HepG2 (cell line): ENCODE results near the gene GGACT. TPM values are rescaled to one million over a fixed set of nuclear protein-coding genes. Genes with fewer than 3 reads are reported as not detected.

Source experiments
- ATAC-seq: fragments of 200-7000 bp; cut with Tn5 transposase; 3 replicates; pipeline ENCODE4 v1.9.1; 2020; ENCODE audit warnings: mild to moderate bottlenecking, moderate library complexity
- BruUV-seq: library from RNA; stranded (reverse); fragments of 400-500 nt; replicated peaks from 2 replicates; lab custom pipeline; 2021; lab: Mats Ljungman, UMichigan
- CTCF ChIA-PET: fragments of 300-600 bp; formaldehyde crosslinking; extraction: SDS; loops from one replicate; lab custom pipeline; 2021; ENCODE audit warnings: low total read pairs, inconsistent platforms, low intra/inter-chr PET ratio; lab: Yijun Ruan, JAX
- POLR2A ChIA-PET: fragments of 350-600 bp; sonication (Branson Sonifier 250); formaldehyde crosslinking; loops from one replicate; lab custom pipeline; 2020; ENCODE audit warnings: antibody characterized with exemption, inconsistent platforms; lab: Yijun Ruan, JAX
- DNase-seq: peaks from one replicate; pipeline ENCODE4 v3.0.0-alpha.2; 2015; ENCODE audit warnings: low spot score
- FAIRE-seq: peaks from 3 replicates; lab custom pipeline; 2011; peaks lifted over from hg19 to GRCh38; lab: Jason Lieb, UNC
- H2AFZ ChIP-seq: one replicate; pipeline ENCODE4 v1.6.1; 2011; ENCODE audit warnings: low read length, inconsistent platforms
- H3K27ac ChIP-seq: fragments of 300-600 bp; 3 replicates; pipeline ENCODE4 v1.8.0; 2011; ENCODE audit warnings: mixed run types, mild to moderate bottlenecking, mixed read lengths, low read length, inconsistent platforms; ENCODE audit not compliant: insufficient read depth; ENCODE audit errors: extremely low read length
- H3K27me3 ChIP-seq, 2 experiments: fragments of 200-600 bp in 1 of 2; 2 replicates in 1 of 2; 3 replicates in 1 of 2; pipeline versions ENCODE4 v1.6.0 to v1.8.0; 2011; ENCODE audit warnings: low read length in 2 of 2, mild to moderate bottlenecking in 2 of 2, moderate library complexity in 2 of 2, inconsistent platforms in 1 of 2; ENCODE audit not compliant: insufficient read depth in 2 of 2, control insufficient read depth in 1 of 2
- H3K36me3 ChIP-seq, 2 experiments: fragments of 200-600 bp in 1 of 2; replicated peaks in 1 of 2; 2 replicates in 1 of 2; 3 replicates in 1 of 2; pipeline versions ENCODE4 v1.5.1 to v1.8.0; 2011; ENCODE audit warnings: low read length in 2 of 2, inconsistent platforms in 1 of 2; ENCODE audit not compliant: insufficient read depth in 2 of 2, control insufficient read depth in 1 of 2
- H3K4me1 ChIP-seq: 2 replicates; pipeline ENCODE4 v1.5.1; 2012; ENCODE audit warnings: low read length, inconsistent platforms; ENCODE audit not compliant: insufficient read depth
- H3K4me2 ChIP-seq: 2 replicates; pipeline ENCODE4 v1.6.0; 2011; ENCODE audit warnings: low read depth, low read length, inconsistent platforms
- H3K4me3 ChIP-seq, 3 experiments: fragments of 200-600 bp in 1 of 3; sonication (generic), shearing (Covaris generic) in 1 of 3; replicated peaks in 1 of 3; 2 replicates each; pipeline ENCODE4 v1.5.1; 2011 to 2016; ENCODE audit warnings: low read length in 3 of 3, inconsistent platforms in 2 of 3, low read depth in 2 of 3, mild to moderate bottlenecking in 2 of 3, control low read depth in 1 of 3, mixed read lengths in 1 of 3; ENCODE audit not compliant: insufficient read depth in 1 of 3
- H3K79me2 ChIP-seq: one replicate; pipeline ENCODE4 v1.6.1; 2011; ENCODE audit warnings: low read length, inconsistent platforms; ENCODE audit not compliant: insufficient read depth
- H3K9ac ChIP-seq: 2 replicates; pipeline ENCODE4 v1.6.0; 2011; ENCODE audit warnings: mild to moderate bottlenecking, low read depth, low read length, inconsistent platforms; ENCODE audit not compliant: insufficient read depth
- H3K9me3 ChIP-seq: 2 replicates; pipeline ENCODE4 v1.5.1; 2012; ENCODE audit warnings: mild to moderate bottlenecking, low read length
- H4K20me1 ChIP-seq: 2 replicates; pipeline ENCODE4 v1.6.0; 2011; ENCODE audit warnings: inconsistent platforms, mild to moderate bottlenecking, low read length, moderate library complexity; ENCODE audit not compliant: insufficient read depth
- CREM ChIP-seq, 2 experiments: sonication (generic) in 1 of 2; formaldehyde crosslinking in 1 of 2; IDR thresholded peaks; 2 replicates each; pipeline versions ENCODE4 v1.4.0 to v1.6.1; 2016 to 2020; ENCODE audit warnings: antibody characterized with exemption in 1 of 2, mild to moderate bottlenecking in 1 of 2, missing genetic modification reagents in 1 of 2
- HOXA7 ChIP-seq: sonication (generic); formaldehyde crosslinking; IDR thresholded peaks from 2 replicates; pipeline ENCODE4 v1.8.1; 2022; ENCODE audit warnings: mild to moderate bottlenecking, missing genetic modification reagents, moderate library complexity
- KLF16 ChIP-seq, 2 experiments: sonication (generic) in 1 of 2; formaldehyde crosslinking in 1 of 2; IDR thresholded peaks; 2 replicates each; pipeline versions ENCODE4 v1.6.1 to v1.8.0; 2016 to 2023; ENCODE audit warnings: missing genetic modification reagents in 2 of 2, missing compliant biosample characterization in 1 of 2
- MEIS1 ChIP-seq: sonication (generic); formaldehyde crosslinking; IDR thresholded peaks from 2 replicates; pipeline ENCODE4 v1.9.0; 2021; ENCODE audit warnings: mild to moderate bottlenecking, missing genetic modification reagents, moderate library complexity, borderline replicate concordance
- PTBP1 ChIP-seq: fragments of 200-400 bp; formaldehyde crosslinking; IDR thresholded peaks from 2 replicates; pipeline ENCODE4 v1.6.1; 2018; ENCODE audit warnings: low read length, low read depth; ENCODE audit not compliant: poor library complexity, severe bottlenecking
- REL ChIP-seq: sonication (generic); formaldehyde crosslinking; conservative IDR thresholded peaks from 2 replicates; pipeline ENCODE4 v1.8.0; 2022; ENCODE audit warnings: mild to moderate bottlenecking, missing genetic modification reagents, moderate library complexity
- SPEN ChIP-seq: sonication (generic); formaldehyde crosslinking; IDR thresholded peaks from 2 replicates; pipeline ENCODE4 v1.5.1; 2020; ENCODE audit warnings: low read depth, mild to moderate bottlenecking, missing genetic modification reagents
- ZNF296 ChIP-seq: sonication (generic); formaldehyde crosslinking; conservative IDR thresholded peaks from 2 replicates; pipeline ENCODE4 v1.5.0; 2020; ENCODE audit warnings: mild to moderate bottlenecking, missing genetic modification reagents
- ZNF350 ChIP-seq: sonication (generic); formaldehyde crosslinking; IDR thresholded peaks from 2 replicates; pipeline ENCODE4 v1.4.0; 2020; ENCODE audit warnings: mild to moderate bottlenecking, low read depth, missing genetic modification reagents, borderline replicate concordance
- ZNF446 ChIP-seq: sonication (generic); formaldehyde crosslinking; IDR thresholded peaks from 2 replicates; pipeline ENCODE4 v1.5.0; 2020; ENCODE audit warnings: mild to moderate bottlenecking, missing genetic modification reagents
- ZNF546 ChIP-seq: sonication (generic); formaldehyde crosslinking; conservative IDR thresholded peaks from 2 replicates; pipeline ENCODE4 v1.8.1; 2023; ENCODE audit warnings: mild to moderate bottlenecking, missing genetic modification reagents
- ZNF776 ChIP-seq: sonication (generic); formaldehyde crosslinking; IDR thresholded peaks from 2 replicates; pipeline ENCODE4 v1.4.0; 2020; ENCODE audit warnings: mild to moderate bottlenecking, missing genetic modification reagents
- ZNF792 ChIP-seq: IDR thresholded peaks from 2 replicates; pipeline ENCODE4 v1.6.1; 2016
- WGBS: methylation state at CpG from one replicate; pipeline ENCODE4 v1.1.6; 2017; ENCODE audit warnings: low lambda C conversion rate; 5-methylcytosine and 5-hydroxymethylcytosine counted together
- in situ Hi-C: cut with HindIII; loops from 2 replicates; pipeline ENCODE4 v1.10.0; 2017; ENCODE audit warnings: low pct_unique_long_range_greater_than_20kb; ENCODE audit not compliant: extremely low pct_ligation_motif_present
- intact Hi-C: fragments of 100-400 bp; cut with micrococcal nuclease; formaldehyde crosslinking; loops from one replicate; pipeline ENCODE4 v1.10.0; 2022; ENCODE audit not compliant: unreplicated experiment
- polyA plus RNA-seq, 8 experiments: library from polyadenylated mRNA; depleted of rRNA in 3 of 8; stranded (reverse) in 7 of 8; unstranded in 1 of 8; fragments of >200 nt; fragmentation: Illumina TruSeq in 4 of 8; extraction: Trizol in 4 of 8; gene quantifications; 2 replicates each; pipeline versions ENCODE4 v1.2.1 to v1.2.3, GENCODE V29; 2011 to 2016; ENCODE audit warnings: low read depth in 4 of 8, missing spikeins in 1 of 8, mixed read lengths in 1 of 8; ENCODE audit not compliant: insufficient read depth in 1 of 8
- total RNA-seq, 5 experiments: library from RNA; depleted of rRNA; stranded (reverse); fragments of >200 nt; fragmentation: Illumina TruSeq; extraction: Trizol; gene quantifications; 2 replicates each; pipeline ENCODE4 v1.2.3, GENCODE V29; 2016; ENCODE audit warnings: low read depth in 1 of 5
- TF ChIP-seq, protein P1 (sequence below): sonication (generic); formaldehyde crosslinking; IDR thresholded peaks from 2 replicates; pipeline ENCODE4 v1.5.0; 2020; ENCODE audit warnings: missing genetic modification reagents, mild to moderate bottlenecking, borderline replicate concordance

GGACT gene
- total and polyA plus RNA-seq, 2 of the 13 experiments (the other 11 are each of a cell fraction or from before 2014, with no cell fraction given) = 1.7 to 1.9 TPM

DNA sequence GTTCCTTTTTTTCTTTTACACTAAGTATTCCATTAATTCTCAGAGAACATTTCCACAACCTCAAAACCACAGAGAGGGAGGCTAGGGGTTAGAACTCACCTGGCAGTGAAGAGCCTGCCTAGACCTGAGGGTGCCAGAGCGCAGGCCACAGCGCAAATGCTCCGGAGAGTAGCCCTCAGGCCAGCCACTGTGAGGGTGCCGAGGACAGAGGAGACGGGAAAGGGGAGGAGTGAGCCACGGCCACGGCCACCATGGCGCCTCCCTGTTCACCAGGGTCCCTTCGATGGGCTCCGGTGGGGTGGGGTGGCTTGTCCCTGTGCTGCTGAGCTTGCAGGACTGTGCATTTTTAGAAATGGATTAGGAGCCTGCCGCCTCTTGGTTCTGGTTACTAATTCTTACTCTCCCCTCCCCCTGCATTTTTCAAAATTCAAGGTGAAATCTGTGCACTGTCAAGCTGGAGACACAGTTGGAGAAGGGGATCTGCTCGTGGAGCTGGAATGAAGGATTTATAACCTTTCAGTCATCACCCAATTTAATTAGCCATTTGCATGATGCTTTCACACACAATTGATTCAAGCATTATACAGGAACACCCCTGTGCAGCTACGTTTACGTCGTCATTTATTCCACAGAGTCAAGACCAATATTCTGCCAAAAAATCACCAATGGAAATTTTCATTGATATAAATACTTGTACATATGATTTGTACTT, 58.8 kb downstream of the GGACT start (continued):
- TF ChIP-seq, protein P1, sequence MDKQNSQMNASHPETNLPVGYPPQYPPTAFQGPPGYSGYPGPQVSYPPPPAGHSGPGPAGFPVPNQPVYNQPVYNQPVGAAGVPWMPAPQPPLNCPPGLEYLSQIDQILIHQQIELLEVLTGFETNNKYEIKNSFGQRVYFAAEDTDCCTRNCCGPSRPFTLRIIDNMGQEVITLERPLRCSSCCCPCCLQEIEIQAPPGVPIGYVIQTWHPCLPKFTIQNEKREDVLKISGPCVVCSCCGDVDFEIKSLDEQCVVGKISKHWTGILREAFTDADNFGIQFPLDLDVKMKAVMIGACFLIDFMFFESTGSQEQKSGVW (CRISPR knock-in tag) = no peak
- TF ChIP-seq ZNF296 (CRISPR knock-in tag) = no peak

DNA sequence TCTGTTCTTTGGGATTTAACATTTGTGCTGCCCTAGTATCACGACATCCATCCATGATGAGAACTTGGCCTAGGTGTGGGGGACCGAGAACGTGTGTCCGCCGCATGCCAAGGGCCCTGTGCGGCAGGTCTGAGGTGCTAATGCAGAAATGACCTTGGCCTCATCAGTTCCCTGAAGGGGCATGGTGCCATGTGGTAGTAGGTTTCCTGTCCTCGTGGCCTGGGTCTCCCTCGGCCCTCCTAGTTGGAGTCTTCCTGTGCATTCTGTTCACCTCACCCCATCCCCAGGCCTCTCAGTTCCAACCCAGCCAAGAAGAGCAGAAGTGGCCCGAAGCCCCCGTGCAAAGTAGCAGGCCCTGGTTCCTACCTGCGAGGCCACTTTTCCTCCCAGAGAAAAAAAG, 59.8 kb downstream of the GGACT start:
- no peak overlapping the region for H3K27ac ChIP-seq
- no peak overlapping the region for H2AFZ ChIP-seq
- H3K36me3 ChIP-seq = peaks cover 7% of the 10 kb centered on the region in 2 experiments; a peak in 4 of 5 replicates
- H4K20me1 ChIP-seq = no peaks in the 10 kb centered on the region
- H3K4me2 ChIP-seq = no peak overlapping the region
- 95% methylated on average over 10 of the region's 11 CpGs for WGBS
- FAIRE-seq (no peak), ATAC-seq (no peak), DNase-seq (no peak)
- no TSS peak for BruUV-seq
- intact Hi-C loops = no loop called here
- TF ChIP-seq HOXA7 (CRISPR knock-in tag) (no peak), PTBP1 (no peak), ZNF446 (CRISPR knock-in tag) (no peak), ZNF350 (CRISPR knock-in tag) (no peak), MEIS1 (CRISPR knock-in tag) (no peak), ZNF546 (CRISPR knock-in tag) (no peak), ZNF792 (CRISPR knock-in tag) (no peak), CREM (IDR thresholded peaks at IDR 0.05) (no peak), CREM (CRISPR knock-in tag; IDR thresholded peaks at IDR 0.05) (no peak), SPEN (CRISPR knock-in tag) (no peak), ZNF776 (no peak), KLF16 (CRISPR knock-in tag; IDR thresholded peaks at IDR 0.05) (no peak), REL (CRISPR knock-in tag) (no peak)
- in situ Hi-C loops = loop anchor here (25.0 kb wide), 1 partner anchor 867 kb away; no protein-coding TSS in a partner anchor
- H3K9ac ChIP-seq = no peak overlapping the region
- H3K4me3 ChIP-seq = no peak overlapping the region
- ChIA-PET CTCF (no interaction called here), POLR2A (no interaction called here)
- no peaks in the 10 kb centered on the region for H3K9me3 ChIP-seq
- peaks cover 47% of the 10 kb centered on the region for H3K4me1 ChIP-seq
- no peaks in the 10 kb centered on the region; a peak in 1 of 5 replicates for H3K27me3 ChIP-seq
- H3K79me2 ChIP-seq = no peaks in the 10 kb centered on the region
